Measurements from ENCODE around the gene CHMP5. TPM values are rescaled to one million over a fixed set of nuclear protein-coding genes. Genes with fewer than 3 reads are reported as not detected.

The CHMP5 gene
- total and polyA plus RNA-seq, 10 of the 15 experiments (the other 5 are each of a cell fraction or from before 2014, with no cell fraction given): 40.3 to 179 (median 78.6) TPM

- H4K20me1 ChIP-seq (ENCODE audit: control insufficient read depth, insufficient read depth): no peaks in the 10 kb centered on the region
- no peak overlapping the region for H2AFZ ChIP-seq (ENCODE audit: control insufficient read depth, low read depth, low read length)
- no peak for TF ChIP-seq HDAC6 (IDR thresholded peaks at IDR 0.05; ENCODE audit: unreplicated experiment)
- TF ChIP-seq POU2F2 (IDR thresholded peaks at IDR 0.05; ENCODE audit: borderline replicate concordance, low read depth, low read length): no peak
- 0 out of 4 replicates have a peak, but pooled peaks cover 0 to 1% of the 10 kb centered on the region in 2 experiments for H3K27me3 ChIP-seq (replicated peaks in 1 of 2; ENCODE audit: control insufficient read depth in 2 of 2, insufficient read depth in 2 of 2, low read length in 1 of 2)
- H3K4me1 ChIP-seq (ENCODE audit: control insufficient read depth, insufficient read depth, low read length): peaks cover 15% of the 10 kb centered on the region
- H3K36me3 ChIP-seq (ENCODE audit: control insufficient read depth in 2 of 2, insufficient read depth in 2 of 2, low read length in 1 of 2): no peaks in the 10 kb centered on the region
- no peaks in the 10 kb centered on the region for H3K79me2 ChIP-seq (ENCODE audit: control insufficient read depth, insufficient read depth, low read length)
- no peak overlapping the region for H3K9ac ChIP-seq (ENCODE audit: control insufficient read depth, insufficient read depth, low read length)
- no peak overlapping the region for H3K27ac ChIP-seq (ENCODE audit: control insufficient read depth, insufficient read depth)
- CTCF ChIA-PET: interaction anchor here (1.6 kb wide), 1 partner anchor 152 kb away, joined by 6 read pairs; no protein-coding TSS in a partner anchor
- ATAC-seq (no peak), DNase-seq (ENCODE audit: low read depth, low spot score) (no peak), FAIRE-seq (no peak)
- H3K9me3 ChIP-seq (replicated peaks; ENCODE audit: control insufficient read depth, insufficient read depth, low read length): no peaks in the 10 kb centered on the region
- RAD21 ChIA-PET (ENCODE audit: unreplicated experiment): no interaction called here
- intact Hi-C loops (cut with micrococcal nuclease; ENCODE audit: unreplicated experiment): no loop called here
- SMC1A ChIA-PET (ENCODE audit: uncharacterized antibody, unreplicated experiment): interaction anchor here (1.0 kb wide), 1 partner anchor 88 kb away, joined by 3 read pairs; no protein-coding TSS in a partner anchor
- in situ Hi-C loops (cut with MboI): no loop called here
- POLR2A ChIA-PET: interaction anchor here (0.6 kb wide), 1 partner anchor 160 kb away, joined by 3 read pairs; no protein-coding TSS in a partner anchor
- no peak overlapping the region for H3K4me2 ChIP-seq (ENCODE audit: control insufficient read depth, insufficient read depth)
- no peak overlapping the region for H3K4me3 ChIP-seq
- no TSS peak for BruUV-seq (replicated peaks)
- WGBS (ENCODE audit: insufficient coverage, insufficient replicate concordance, low lambda C conversion rate, missing lambda C conversion rate): 60% methylated on average over 2 of the region's 2 CpGs
Observed at GRCh38 chr9:33231623-33231942, 33.3 kb upstream of the CHMP5 start.

- intact Hi-C loops (cut with micrococcal nuclease; ENCODE audit: unreplicated experiment) (no loop called here), in situ Hi-C loops (cut with MboI) (no loop called here)
- no peaks in the 10 kb centered on the region for H3K36me3 ChIP-seq (ENCODE audit: control insufficient read depth in 2 of 2, insufficient read depth in 2 of 2, low read length in 1 of 2)
- no peaks in the 10 kb centered on the region for H3K9me3 ChIP-seq (replicated peaks; ENCODE audit: control insufficient read depth, insufficient read depth, low read length)
- H3K9ac ChIP-seq (ENCODE audit: control insufficient read depth, insufficient read depth, low read length): no peak overlapping the region
- no peaks in the 10 kb centered on the region for H3K79me2 ChIP-seq (ENCODE audit: control insufficient read depth, insufficient read depth, low read length)
- H2AFZ ChIP-seq (ENCODE audit: control insufficient read depth, low read depth, low read length): no peak overlapping the region
- WGBS (ENCODE audit: insufficient coverage, insufficient replicate concordance, low lambda C conversion rate, missing lambda C conversion rate): 72% methylated on average over 6 of the region's 6 CpGs
- DNase-seq (ENCODE audit: low read depth, low spot score) (no peak), ATAC-seq (no peak), FAIRE-seq (no peak)
- H3K4me3 ChIP-seq: no peak overlapping the region
- no peak overlapping the region for H3K27ac ChIP-seq (ENCODE audit: control insufficient read depth, insufficient read depth)
- ChIA-PET CTCF (interaction anchor here (1.7 kb wide), 1 partner anchor 26 kb away, joined by 6 read pairs; no protein-coding TSS in a partner anchor), SMC1A (ENCODE audit: uncharacterized antibody, unreplicated experiment) (interaction anchor here (1.0 to 1.3 kb wide), 2 partner anchors 48 to 106 kb away, joined by 3 to 4 read pairs; no protein-coding TSS in a partner anchor), POLR2A (interaction anchor here (0.9 kb wide), 1 partner anchor 32 kb away, joined by 3 read pairs; the partner anchor contains the start of genes BAG1 and CHMP5), RAD21 (ENCODE audit: unreplicated experiment) (no interaction called here)
- H3K27me3 ChIP-seq (replicated peaks in 1 of 2; ENCODE audit: control insufficient read depth in 2 of 2, insufficient read depth in 2 of 2, low read length in 1 of 2): 0 out of 4 replicates have a peak, but pooled peaks cover 0 to 1% of the 10 kb centered on the region in 2 experiments
- no peak overlapping the region for H3K4me2 ChIP-seq (ENCODE audit: control insufficient read depth, insufficient read depth)
- peaks cover 3% of the 10 kb centered on the region; the same call in 1 of the 2 replicates for H3K4me1 ChIP-seq (ENCODE audit: control insufficient read depth, insufficient read depth, low read length)
- no peak for TF ChIP-seq WRNIP1 (IDR thresholded peaks at IDR 0.05; ENCODE audit: borderline replicate concordance, low read depth, low read length)
- no peak for TF ChIP-seq TCF3 (IDR thresholded peaks at IDR 0.05; ENCODE audit: borderline replicate concordance, insufficient read depth, low read depth, low read length)
- no peak for TF ChIP-seq NR2C1 (IDR thresholded peaks at IDR 0.05)
- TF ChIP-seq DPF2 (IDR thresholded peaks at IDR 0.05): no peak
- no peak for TF ChIP-seq MAX (IDR thresholded peaks at IDR 0.05; ENCODE audit: low read depth, low read length)
- no peak for TF ChIP-seq POLR2AphosphoS2 (IDR thresholded peaks at IDR 0.05; ENCODE audit: low read depth, low read length)
- no peak for TF ChIP-seq SREBF1 (IDR thresholded peaks at IDR 0.05; ENCODE audit: low read length)
- no TSS peak for BruUV-seq (replicated peaks)
- no peaks in the 10 kb centered on the region for H4K20me1 ChIP-seq (ENCODE audit: control insufficient read depth, insufficient read depth)
Observed at GRCh38 chr9:33232815-33233214, 32.0 kb upstream of the CHMP5 start.
